ENCODE results near the gene MPIG6B.
A peak's percentile ranks its signal among the peaks of the same experiment; 100 is the strongest.

MPIG6B gene

DNA sequence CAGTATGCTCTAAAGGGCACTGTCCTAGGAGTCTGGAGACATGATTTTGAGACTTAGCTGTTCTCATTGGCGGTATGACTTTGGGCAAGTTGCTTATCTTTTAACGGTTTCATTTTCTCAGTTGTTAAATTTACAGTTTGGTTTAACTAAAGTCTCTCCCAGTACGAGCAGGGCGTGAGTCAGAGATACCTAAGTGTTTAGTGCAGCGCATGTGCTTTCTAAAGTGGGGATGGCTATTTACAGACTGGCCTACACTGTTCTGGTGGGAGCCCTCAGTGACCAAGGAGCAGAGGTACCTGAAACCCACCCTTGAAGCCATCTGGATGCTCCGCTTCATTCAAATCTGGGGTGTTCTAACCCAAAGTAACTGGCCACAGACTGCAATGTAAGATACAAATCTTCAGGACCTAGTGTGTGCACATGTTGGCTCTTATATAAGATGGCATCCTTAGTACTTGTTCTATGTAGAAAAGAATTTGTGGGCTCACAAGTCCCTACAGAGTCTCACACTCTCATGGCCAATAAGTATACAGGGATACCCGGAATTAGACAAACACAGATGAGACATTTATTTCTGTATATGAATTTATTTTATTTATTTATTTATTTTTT, 27.3 kb downstream of the MPIG6B start:
- no peaks in the 10 kb centered on the region for H3K36me3 ChIP-seq
- no peaks in the 10 kb centered on the region for H3K27me3 ChIP-seq (ENCODE audit: insufficient read depth, low read depth, severe bottlenecking)
- no peak overlapping the region for H3K27ac ChIP-seq

DNA sequence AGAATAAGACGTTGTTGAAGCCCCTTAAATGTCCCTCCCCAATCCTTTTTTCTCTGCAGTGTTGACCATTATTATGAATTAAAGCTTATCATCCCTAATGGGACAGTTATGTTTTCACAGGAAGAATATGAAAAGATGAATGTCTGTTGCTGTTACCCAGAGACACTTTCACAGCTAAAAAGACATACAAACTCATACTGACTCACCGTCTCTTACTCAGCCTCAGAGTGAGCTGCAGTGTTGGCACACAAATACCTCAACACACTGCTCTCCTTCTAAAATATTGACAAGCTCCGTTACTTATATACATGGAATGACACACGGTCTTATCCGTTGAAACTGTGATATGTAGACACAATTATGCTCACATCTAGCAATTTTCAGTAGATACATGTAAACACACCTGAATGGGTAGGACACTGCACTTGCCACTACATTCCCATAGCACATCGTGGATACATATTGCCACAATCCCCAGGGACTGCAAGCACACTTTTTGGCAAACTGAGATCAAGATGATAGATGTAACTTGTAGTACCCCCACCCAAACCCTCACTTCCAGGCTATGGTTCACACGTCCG, 29.7 kb downstream of the MPIG6B start:
- no peak overlapping the region for H3K4me3 ChIP-seq (ENCODE audit: low read depth, low read length)
- no peaks in the 10 kb centered on the region for H3K27me3 ChIP-seq (ENCODE audit: insufficient read depth, low read depth, severe bottlenecking)
- no peaks in the 10 kb centered on the region for H3K36me3 ChIP-seq
- no peak for DNase-seq
- TF ChIP-seq, protein P1, sequence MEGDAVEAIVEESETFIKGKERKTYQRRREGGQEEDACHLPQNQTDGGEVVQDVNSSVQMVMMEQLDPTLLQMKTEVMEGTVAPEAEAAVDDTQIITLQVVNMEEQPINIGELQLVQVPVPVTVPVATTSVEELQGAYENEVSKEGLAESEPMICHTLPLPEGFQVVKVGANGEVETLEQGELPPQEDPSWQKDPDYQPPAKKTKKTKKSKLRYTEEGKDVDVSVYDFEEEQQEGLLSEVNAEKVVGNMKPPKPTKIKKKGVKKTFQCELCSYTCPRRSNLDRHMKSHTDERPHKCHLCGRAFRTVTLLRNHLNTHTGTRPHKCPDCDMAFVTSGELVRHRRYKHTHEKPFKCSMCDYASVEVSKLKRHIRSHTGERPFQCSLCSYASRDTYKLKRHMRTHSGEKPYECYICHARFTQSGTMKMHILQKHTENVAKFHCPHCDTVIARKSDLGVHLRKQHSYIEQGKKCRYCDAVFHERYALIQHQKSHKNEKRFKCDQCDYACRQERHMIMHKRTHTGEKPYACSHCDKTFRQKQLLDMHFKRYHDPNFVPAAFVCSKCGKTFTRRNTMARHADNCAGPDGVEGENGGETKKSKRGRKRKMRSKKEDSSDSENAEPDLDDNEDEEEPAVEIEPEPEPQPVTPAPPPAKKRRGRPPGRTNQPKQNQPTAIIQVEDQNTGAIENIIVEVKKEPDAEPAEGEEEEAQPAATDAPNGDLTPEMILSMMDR (IDR thresholded peaks at IDR 0.05; ENCODE audit: low read depth, low read length), result no peak
- no peaks in the 10 kb centered on the region for H3K9me3 ChIP-seq (ENCODE audit: severe bottlenecking)
- no peak overlapping the region for H3K27ac ChIP-seq

More for the DNA sequence above, 27.3 kb downstream of the MPIG6B start:
- TF ChIP-seq, protein P1 (IDR thresholded peaks at IDR 0.05; ENCODE audit: low read depth, low read length), result no peak
- Histone ChIP-seq H3K9me3 (ENCODE audit: severe bottlenecking) (no peaks in the 10 kb centered on the region), H3K4me3 (ENCODE audit: low read depth, low read length) (no peak overlapping the region)
- DNase-seq, result no peak

DNA sequence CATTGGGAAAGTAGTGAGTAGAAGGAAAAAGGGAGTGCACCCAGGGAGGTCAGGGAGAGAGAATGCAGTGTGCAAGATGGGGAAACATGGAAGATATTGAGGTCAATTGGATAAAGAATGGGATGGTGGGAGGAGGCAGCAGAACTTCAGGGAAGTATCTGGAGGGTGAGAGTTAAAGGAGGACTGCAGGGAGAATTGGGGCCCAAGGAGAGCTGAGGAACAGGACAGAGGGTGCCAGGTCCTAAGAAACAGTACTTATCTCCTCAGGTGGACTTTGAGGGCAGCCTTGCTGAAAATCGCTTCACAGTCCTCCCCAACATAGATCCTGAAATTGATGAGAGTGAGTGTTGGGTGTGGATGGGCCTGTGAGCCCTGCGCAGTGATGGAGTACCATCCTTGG, 35.1 kb downstream of the MPIG6B start:
- Histone ChIP-seq H3K4me3 (ENCODE audit: low read depth, low read length) (no peak overlapping the region), H3K27me3 (ENCODE audit: insufficient read depth, low read depth, severe bottlenecking) (no peaks in the 10 kb centered on the region), H3K9me3 (ENCODE audit: severe bottlenecking) (peaks cover 6% of the 10 kb centered on the region), H3K27ac (no peak overlapping the region), H3K36me3 (no peaks in the 10 kb centered on the region)
- DNase-seq, result no peak
- TF ChIP-seq, protein P1 (IDR thresholded peaks at IDR 0.05; ENCODE audit: low read depth, low read length), result no peak

DNA sequence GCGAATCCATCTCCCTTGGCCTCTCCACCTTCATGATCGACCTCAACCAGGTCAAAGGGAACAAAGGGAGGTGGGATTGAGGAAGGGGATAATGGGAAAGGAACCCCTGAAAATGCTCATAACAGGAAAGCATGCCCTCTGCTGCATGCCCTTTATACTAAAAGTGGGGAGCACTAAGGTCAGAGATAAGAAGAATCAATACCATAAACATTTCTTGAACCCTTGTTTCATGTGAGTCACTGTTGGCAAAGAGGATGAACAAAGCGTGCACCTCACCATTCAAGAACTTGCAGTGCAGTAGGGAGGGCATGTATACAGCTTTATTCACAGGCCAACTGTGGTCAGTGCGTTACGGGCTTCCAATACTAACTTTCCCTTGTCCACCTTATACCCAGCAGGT, 37.6 kb downstream of the MPIG6B start:
- no peak overlapping the region for H3K27ac ChIP-seq
- no peaks in the 10 kb centered on the region for H3K36me3 ChIP-seq
- H3K4me3 ChIP-seq (ENCODE audit: low read depth, low read length), result no peak overlapping the region
- peaks cover 7% of the 10 kb centered on the region for H3K9me3 ChIP-seq (ENCODE audit: severe bottlenecking)
- no peaks in the 10 kb centered on the region for H3K27me3 ChIP-seq (ENCODE audit: insufficient read depth, low read depth, severe bottlenecking)
- TF ChIP-seq, protein P1 (IDR thresholded peaks at IDR 0.05; ENCODE audit: low read depth, low read length), result peak; percentile 31; the same call in 1 of the 2 replicates
- no peak for DNase-seq

DNA sequence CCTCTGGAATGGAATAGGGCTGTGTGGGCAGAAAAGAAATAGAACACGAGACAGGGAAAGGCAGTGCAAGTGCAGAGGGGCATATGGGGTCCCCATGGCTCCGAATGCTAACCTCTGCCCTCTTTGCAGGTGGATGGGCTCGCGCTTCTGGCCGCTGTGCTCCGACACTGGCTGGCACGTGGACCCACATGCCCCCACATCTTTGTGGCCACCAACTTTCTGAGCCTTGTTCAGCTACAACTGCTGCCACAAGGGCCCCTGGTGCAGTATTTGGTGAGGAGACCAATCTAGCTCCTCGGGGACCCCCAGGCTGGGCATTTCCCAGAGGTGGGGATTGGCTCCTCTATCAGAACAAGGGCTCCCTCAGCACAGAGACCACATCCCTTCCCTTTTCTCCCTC, 38.2 kb downstream of the MPIG6B start:
- Histone ChIP-seq H3K4me3 (ENCODE audit: low read depth, low read length) (no peak overlapping the region), H3K27me3 (ENCODE audit: insufficient read depth, low read depth, severe bottlenecking) (no peaks in the 10 kb centered on the region), H3K9me3 (ENCODE audit: severe bottlenecking) (peaks cover 7% of the 10 kb centered on the region), H3K27ac (no peak overlapping the region), H3K36me3 (no peaks in the 10 kb centered on the region)
- DNase-seq, result no peak
- TF ChIP-seq, protein P1 (IDR thresholded peaks at IDR 0.05; ENCODE audit: low read depth, low read length), result no peak

DNA sequence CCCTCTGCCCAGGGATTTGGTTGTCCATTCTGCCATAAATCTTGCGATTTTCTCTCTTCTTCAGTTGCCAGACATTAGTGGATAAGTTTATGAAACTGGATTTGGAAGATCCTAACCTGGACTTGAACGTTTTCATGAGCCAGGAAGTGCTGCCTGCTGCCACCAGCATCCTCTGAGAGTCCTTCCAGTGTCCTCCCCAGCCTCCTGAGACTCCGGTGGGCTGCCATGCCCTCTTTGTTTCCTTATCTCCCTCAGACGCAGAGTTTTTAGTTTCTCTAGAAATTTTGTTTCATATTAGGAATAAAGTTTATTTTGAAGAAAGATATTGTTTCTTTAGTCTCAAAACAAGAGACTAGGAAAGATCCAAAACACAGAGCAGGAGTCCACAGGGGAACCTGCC, 39.2 kb downstream of the MPIG6B start, which contains the start of gene SAPCD1:
Gene SAPCD1 (plus strand): TSS at position 301 of the 400 bp plus-strand sequence. CDS start 399 bp downstream, outside the sequence.
- no peak for DNase-seq
- no peaks in the 10 kb centered on the region for H3K36me3 ChIP-seq
- H3K9me3 ChIP-seq (ENCODE audit: severe bottlenecking), result peaks cover 7% of the 10 kb centered on the region
- H3K27me3 ChIP-seq (ENCODE audit: insufficient read depth, low read depth, severe bottlenecking), result no peaks in the 10 kb centered on the region
- H3K27ac ChIP-seq, result peak within 1 kb of the TSS; percentile 8; the same call in 1 of the 2 replicates
- no peak within 1 kb of the TSS for H3K4me3 ChIP-seq (ENCODE audit: low read depth, low read length)
- TF ChIP-seq, protein P1 (IDR thresholded peaks at IDR 0.05; ENCODE audit: low read depth, low read length), result no peak
